ENCODE results near the gene ZNF385B. TPM values are rescaled to one million over a fixed set of nuclear protein-coding genes. Genes with fewer than 3 reads are reported as not detected.

ZNF385B gene
- total RNA-seq, 4 donors from 2014 or later: 0.89 to 3.6 (median 1.8) TPM

DNA sequence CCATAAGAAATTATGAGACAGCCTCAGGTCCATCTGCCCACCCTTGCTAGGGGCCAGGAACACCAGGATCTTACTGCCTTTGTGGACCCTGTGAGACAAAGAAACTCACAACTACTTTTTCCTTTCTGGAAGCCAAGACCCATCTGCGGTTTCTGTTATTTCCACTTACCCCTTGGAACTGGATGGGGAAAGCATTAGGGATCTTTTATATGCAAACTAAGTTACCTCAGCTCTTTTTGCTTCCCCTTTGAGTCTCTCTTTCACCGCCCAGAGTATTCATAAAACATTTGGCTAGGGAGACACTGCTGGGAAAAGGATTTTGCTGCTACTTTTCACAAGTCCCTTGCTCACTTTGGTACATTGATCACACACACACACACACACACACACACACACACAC lies 95.7 kb downstream of the ZNF385B start:
- no peak for TF ChIP-seq POLR2AphosphoS5 (IDR thresholded peaks at IDR 0.05)
- no peak for TF ChIP-seq EP300 (IDR thresholded peaks at IDR 0.05)
- TF ChIP-seq, protein P1, sequence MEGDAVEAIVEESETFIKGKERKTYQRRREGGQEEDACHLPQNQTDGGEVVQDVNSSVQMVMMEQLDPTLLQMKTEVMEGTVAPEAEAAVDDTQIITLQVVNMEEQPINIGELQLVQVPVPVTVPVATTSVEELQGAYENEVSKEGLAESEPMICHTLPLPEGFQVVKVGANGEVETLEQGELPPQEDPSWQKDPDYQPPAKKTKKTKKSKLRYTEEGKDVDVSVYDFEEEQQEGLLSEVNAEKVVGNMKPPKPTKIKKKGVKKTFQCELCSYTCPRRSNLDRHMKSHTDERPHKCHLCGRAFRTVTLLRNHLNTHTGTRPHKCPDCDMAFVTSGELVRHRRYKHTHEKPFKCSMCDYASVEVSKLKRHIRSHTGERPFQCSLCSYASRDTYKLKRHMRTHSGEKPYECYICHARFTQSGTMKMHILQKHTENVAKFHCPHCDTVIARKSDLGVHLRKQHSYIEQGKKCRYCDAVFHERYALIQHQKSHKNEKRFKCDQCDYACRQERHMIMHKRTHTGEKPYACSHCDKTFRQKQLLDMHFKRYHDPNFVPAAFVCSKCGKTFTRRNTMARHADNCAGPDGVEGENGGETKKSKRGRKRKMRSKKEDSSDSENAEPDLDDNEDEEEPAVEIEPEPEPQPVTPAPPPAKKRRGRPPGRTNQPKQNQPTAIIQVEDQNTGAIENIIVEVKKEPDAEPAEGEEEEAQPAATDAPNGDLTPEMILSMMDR (IDR thresholded peaks at IDR 0.05): no peak
- no peak for TF ChIP-seq POLR2A (IDR thresholded peaks at IDR 0.05)
- Histone ChIP-seq H3K4me1 (no peaks in the 10 kb centered on the region), H3K9me3 (no peaks in the 10 kb centered on the region), H3K27me3 (no peaks in the 10 kb centered on the region), H3K4me3 (no peak overlapping the region), H3K27ac (no peak overlapping the region), H3K36me3 (no peaks in the 10 kb centered on the region)
- WGBS: 82% methylated on average over 2 of the region's 2 CpGs
- no peak for DNase-seq (ENCODE audit: low spot score in 2 of 2)

DNA sequence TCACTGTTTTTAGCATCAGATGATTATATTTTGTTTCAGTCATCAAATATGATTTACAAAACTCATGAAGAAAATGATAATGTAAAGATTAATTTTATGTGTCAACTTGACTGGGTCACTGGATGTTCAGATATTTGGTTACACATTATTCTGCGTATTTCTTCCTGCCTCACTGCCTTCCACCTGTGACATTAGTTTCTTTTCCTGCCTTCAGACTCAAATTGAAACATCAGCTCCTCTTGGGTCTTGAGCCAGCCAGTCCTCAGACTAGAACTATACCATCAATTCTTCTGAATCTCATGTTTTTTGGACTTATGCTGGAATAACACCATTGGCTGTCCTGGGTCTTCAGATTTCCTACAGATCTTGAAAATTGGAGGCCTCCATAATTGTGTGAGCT lies 96.7 kb downstream of the ZNF385B start:
- DNase-seq (ENCODE audit: low spot score in 2 of 2): no peak
- Histone ChIP-seq H3K4me1 (no peaks in the 10 kb centered on the region), H3K4me3 (no peak overlapping the region), H3K27me3 (no peaks in the 10 kb centered on the region), H3K9me3 (no peaks in the 10 kb centered on the region), H3K27ac (no peak overlapping the region), H3K36me3 (no peaks in the 10 kb centered on the region)
- 88% methylated on average over 1 of the region's 1 CpG for WGBS
- TF ChIP-seq POLR2A (IDR thresholded peaks at IDR 0.05): no peak
- no peak for TF ChIP-seq EP300 (IDR thresholded peaks at IDR 0.05)
- no peak for TF ChIP-seq POLR2AphosphoS5 (IDR thresholded peaks at IDR 0.05)
- TF ChIP-seq, protein P1 (IDR thresholded peaks at IDR 0.05): no peak

DNA sequence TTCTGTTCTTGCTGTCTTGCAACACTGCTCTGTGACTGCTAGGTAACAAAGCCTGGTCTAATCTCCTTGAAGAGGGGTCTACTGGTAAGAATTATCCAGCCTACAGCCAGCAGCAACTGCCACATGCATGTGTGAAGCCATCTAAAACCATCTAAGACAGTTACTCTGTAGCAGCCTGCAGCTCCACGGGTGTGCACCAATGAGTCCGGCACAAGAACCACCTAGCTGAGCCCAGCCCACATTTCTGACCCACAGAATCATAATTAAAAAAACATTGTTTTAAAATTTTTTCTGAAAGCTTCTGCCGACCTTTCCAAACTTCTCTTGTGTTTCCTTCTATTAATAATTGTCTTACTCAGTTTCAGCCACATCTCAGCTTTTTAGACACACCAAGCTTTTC lies 102.8 kb downstream of the ZNF385B start:
- Histone ChIP-seq H3K4me1 (no peaks in the 10 kb centered on the region), H3K27me3 (no peaks in the 10 kb centered on the region), H3K9me3 (no peaks in the 10 kb centered on the region), H3K36me3 (no peaks in the 10 kb centered on the region), H3K27ac (no peak overlapping the region), H3K4me3 (no peak overlapping the region)
- TF ChIP-seq, protein P1 (IDR thresholded peaks at IDR 0.05): no peak
- TF ChIP-seq EP300 (IDR thresholded peaks at IDR 0.05) (no peak), POLR2A (IDR thresholded peaks at IDR 0.05) (no peak), POLR2AphosphoS5 (IDR thresholded peaks at IDR 0.05) (no peak)
- no peak for DNase-seq (ENCODE audit: low spot score in 2 of 2)
- WGBS: 87% methylated on average over 3 of the region's 3 CpGs

DNA sequence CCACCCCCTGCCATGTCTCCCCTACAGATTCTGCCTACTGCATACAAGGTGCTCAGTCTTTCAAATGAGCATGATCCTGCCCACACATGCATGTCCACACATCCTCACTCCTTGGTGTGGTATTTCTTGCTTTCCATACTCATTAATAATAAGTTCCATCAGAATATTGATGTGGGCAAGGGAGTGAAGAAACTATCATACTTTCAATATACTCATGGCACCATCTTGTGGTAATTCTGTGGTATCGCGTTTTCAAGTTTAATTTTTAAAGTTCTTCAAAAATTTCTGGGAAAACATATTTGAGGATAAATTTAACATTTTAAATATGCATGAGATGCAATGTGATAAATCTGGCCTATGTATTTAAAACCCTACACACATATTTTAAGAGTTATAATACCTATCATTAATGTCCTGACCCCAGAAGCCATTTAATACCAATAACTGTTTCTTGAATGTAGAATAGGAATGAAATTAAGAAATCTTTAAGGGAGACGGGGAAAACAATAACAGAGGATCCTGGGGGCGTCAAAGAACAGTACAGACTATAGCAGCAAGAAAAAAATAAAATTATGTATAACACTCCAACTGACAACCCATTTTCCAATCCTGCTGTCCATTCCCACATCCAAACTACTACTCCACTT lies 110.1 kb downstream of the ZNF385B start:
- H3K27me3 ChIP-seq: no peaks in the 10 kb centered on the region
- H3K9me3 ChIP-seq: no peaks in the 10 kb centered on the region
- no peak overlapping the region for H3K27ac ChIP-seq
- DNase-seq (ENCODE audit: low spot score in 2 of 2): no peak
- TF ChIP-seq POLR2A (IDR thresholded peaks at IDR 0.05): no peak
- TF ChIP-seq, protein P1 (IDR thresholded peaks at IDR 0.05): peak; percentile 37 to 54
- H3K4me3 ChIP-seq: no peak overlapping the region
- WGBS: 18% methylated on average over 4 of the region's 4 CpGs
- H3K36me3 ChIP-seq: no peaks in the 10 kb centered on the region
- peaks cover 7% of the 10 kb centered on the region for H3K4me1 ChIP-seq

DNA sequence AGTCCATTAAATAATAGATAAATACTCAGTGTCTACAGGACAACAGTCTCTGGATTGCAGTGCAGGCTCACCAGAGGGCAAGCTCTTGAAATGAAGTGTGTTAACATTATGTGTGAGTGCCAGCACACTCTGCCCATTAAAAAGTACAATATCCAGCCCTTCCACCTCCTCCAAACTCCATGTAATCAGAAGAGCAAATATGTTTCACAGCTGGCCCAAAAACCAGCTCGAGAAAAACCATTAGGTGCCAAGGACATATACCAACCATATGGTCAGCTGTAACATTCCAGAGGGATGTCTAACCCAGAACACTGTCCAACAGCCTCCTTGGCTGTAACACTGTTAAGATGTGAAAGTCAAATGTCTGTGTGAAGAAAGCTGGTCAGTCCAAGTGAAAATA lies 112.2 kb downstream of the ZNF385B start:
- no peak overlapping the region for H3K27ac ChIP-seq
- H3K9me3 ChIP-seq: no peaks in the 10 kb centered on the region
- peaks cover 7% of the 10 kb centered on the region for H3K4me1 ChIP-seq
- TF ChIP-seq EP300 (IDR thresholded peaks at IDR 0.05) (no peak), POLR2A (IDR thresholded peaks at IDR 0.05) (no peak), POLR2AphosphoS5 (IDR thresholded peaks at IDR 0.05) (no peak)
- TF ChIP-seq, protein P1 (IDR thresholded peaks at IDR 0.05): no peak
- no peak overlapping the region for H3K4me3 ChIP-seq
- no peaks in the 10 kb centered on the region for H3K36me3 ChIP-seq
- no peaks in the 10 kb centered on the region for H3K27me3 ChIP-seq
- 40% methylated on average over 1 of the region's 1 CpG for WGBS
- no peak for DNase-seq (ENCODE audit: low spot score in 2 of 2)
